GM23338 (cell line): ENCODE data around the gene CETN1. TPM values are rescaled to one million over a fixed set of nuclear protein-coding genes. Genes with fewer than 3 reads are reported as not detected.
A peak's percentile ranks its signal among the peaks of the same experiment; 100 is the strongest.

Source experiments
- ATAC-seq: fragments of 200-7000 bp; cut with Tn5 transposase; 3 replicates; pipeline ENCODE4 v1.9.1; 2020
- DNase-seq: peaks from one replicate; pipeline ENCODE4 v3.0.0-alpha.2; 2015; ENCODE audit warnings: low spot score
- H2AFZ ChIP-seq: fragments of 200-600 bp; sonication (generic); 2 replicates; pipeline ENCODE4 v1.8.0; 2016; ENCODE audit warnings: antibody characterized with exemption, mild to moderate bottlenecking, moderate library complexity
- H3F3A ChIP-seq: fragments of 200-600 bp; sonication (generic); replicated peaks from 2 replicates; pipeline ENCODE4 v1.8.0; 2017; ENCODE audit warnings: antibody characterized with exemption, mixed run types, low read depth
- H3K27ac ChIP-seq: fragments of 200-600 bp; sonication (generic); 2 replicates; pipeline ENCODE4 v1.6.1; 2016; ENCODE audit warnings: low read depth
- H3K27me3 ChIP-seq: fragments of 200-600 bp; sonication (generic); 2 replicates; pipeline ENCODE4 v1.8.0; 2016; ENCODE audit warnings: mild to moderate bottlenecking, mixed run types, moderate library complexity; ENCODE audit not compliant: insufficient read depth
- H3K36me3 ChIP-seq: fragments of 200-600 bp; sonication (generic); 2 replicates; pipeline ENCODE4 v1.8.0; 2016; ENCODE audit warnings: mild to moderate bottlenecking; ENCODE audit not compliant: insufficient read depth
- H3K4me1 ChIP-seq: fragments of 200-600 bp; sonication (generic); 2 replicates; pipeline ENCODE4 v1.8.0; 2016; ENCODE audit warnings: mild to moderate bottlenecking, moderate library complexity; ENCODE audit not compliant: insufficient read depth
- H3K4me2 ChIP-seq: fragments of 200-600 bp; sonication (generic); 2 replicates; pipeline ENCODE4 v1.7.1; 2017; ENCODE audit warnings: mixed run types
- H3K4me3 ChIP-seq: fragments of 200-600 bp; sonication (generic); 2 replicates; pipeline ENCODE4 v1.6.1; 2016; ENCODE audit warnings: mixed run types
- H3K79me2 ChIP-seq: fragments of 200-600 bp; sonication (generic); replicated peaks from 2 replicates; pipeline ENCODE4 v1.8.0; 2017; ENCODE audit warnings: mild to moderate bottlenecking; ENCODE audit not compliant: insufficient read depth
- H3K9me2 ChIP-seq: fragments of 200-600 bp; sonication (generic); 2 replicates; pipeline ENCODE4 v1.8.0; 2017; ENCODE audit not compliant: insufficient read depth
- H4K20me1 ChIP-seq: fragments of 200-600 bp; sonication (generic); replicated peaks from 2 replicates; pipeline ENCODE4 v1.8.0; 2017; ENCODE audit warnings: mild to moderate bottlenecking; ENCODE audit not compliant: insufficient read depth
- H3K27ac Mint-ChIP-seq: 2 replicates; pipeline ENCODE4 v1.8.0; 2020; ENCODE audit warnings: inconsistent platforms, mild to moderate bottlenecking, moderate library complexity, mixed read lengths
- H3K27me3 Mint-ChIP-seq: 3 replicates; pipeline ENCODE4 v1.8.0; 2022; ENCODE audit warnings: low read depth, mild to moderate bottlenecking, moderate library complexity, mixed read lengths, inconsistent platforms; ENCODE audit not compliant: insufficient read depth, poor library complexity
- H3K36me3 Mint-ChIP-seq: 3 replicates; pipeline ENCODE4 v1.8.0; 2021; ENCODE audit warnings: low read depth, mild to moderate bottlenecking, inconsistent platforms, moderate library complexity, mixed read lengths
- H3K4me1 Mint-ChIP-seq: 3 replicates; pipeline ENCODE4 v1.8.0; 2020; ENCODE audit warnings: mild to moderate bottlenecking, inconsistent platforms, mixed read lengths
- H3K4me3 Mint-ChIP-seq: 3 replicates; pipeline ENCODE4 v1.8.0; 2021; ENCODE audit warnings: moderate library complexity, mild to moderate bottlenecking, inconsistent platforms, mixed read lengths
- H3K9me3 Mint-ChIP-seq: 3 replicates; pipeline ENCODE4 v1.8.0; 2020; ENCODE audit warnings: moderate library complexity, mild to moderate bottlenecking, inconsistent platforms, mixed read lengths
- CREB1 ChIP-seq: fragments of 250-450 bp; sonication (Bioruptor Pico); IDR thresholded peaks from 2 replicates; pipeline ENCODE4 v1.5.0; 2020; ENCODE audit warnings: low read depth, mild to moderate bottlenecking, moderate library complexity
- JUNB ChIP-seq: IDR thresholded peaks from one replicate; pipeline ENCODE4 v1.6.1; 2016; ENCODE audit warnings: antibody characterized with exemption; ENCODE audit not compliant: unreplicated experiment
- NANOG ChIP-seq: IDR thresholded peaks from 2 replicates; pipeline ENCODE4 v1.6.1; 2016; ENCODE audit warnings: antibody characterized with exemption, borderline replicate concordance
- POLR2AphosphoS5 ChIP-seq: IDR thresholded peaks from 2 replicates; pipeline ENCODE4 v1.6.1; 2016; ENCODE audit warnings: antibody characterized with exemption, low read depth
- STAT1 ChIP-seq: IDR thresholded peaks from one replicate; pipeline ENCODE4 v1.6.1; 2016; ENCODE audit warnings: antibody characterized with exemption; ENCODE audit not compliant: unreplicated experiment
- ZNF114 ChIP-seq: fragments of 250-450 bp; sonication (Bioruptor Pico); IDR thresholded peaks from 2 replicates; pipeline ENCODE4 v1.5.0; 2020; ENCODE audit warnings: mild to moderate bottlenecking, moderate library complexity
- polyA plus RNA-seq: library from polyadenylated mRNA; unstranded; fragments of >200 nt; fragmentation: Nextera tagmentation; extraction: Ambion mirVana; gene quantifications from 2 replicates; pipeline ENCODE4 v1.2.1, GENCODE V29; 2016
- total RNA-seq: library from RNA; depleted of rRNA; stranded (reverse); fragments of >200 nt; shearing (Covaris generic); gene quantifications from 2 replicates; pipeline ENCODE4 v1.2.3, GENCODE V29; 2014
- TF ChIP-seq, protein P1 (sequence below): IDR thresholded peaks from one replicate; pipeline ENCODE4 v1.6.1; 2018; ENCODE audit warnings: antibody characterized with exemption; ENCODE audit not compliant: unreplicated experiment
- TF ChIP-seq, protein P2 (sequence below): IDR thresholded peaks from 2 replicates; pipeline ENCODE4 v1.6.1; 2016; ENCODE audit warnings: antibody characterized with exemption
- TF ChIP-seq, protein P3 (sequence below), 2 experiments: fragments of 200-600 bp in 1 of 2; sonication (generic) in 1 of 2; conservative IDR thresholded peaks; 2 replicates each; pipeline versions ENCODE4 v1.5.1 to v1.6.1; 2016 to 2017; ENCODE audit warnings: antibody characterized with exemption in 2 of 2, low read depth in 2 of 2, mild to moderate bottlenecking in 2 of 2, moderate library complexity in 1 of 2

CETN1 gene
- total and polyA plus RNA-seq, 2 experiments from 2014 or later, result not detected

GRCh38 chr18:615773-616172, 35.6 kb downstream of the CETN1 start:
- H4K20me1 ChIP-seq, result no peaks in the 10 kb centered on the region
- H3K79me2 ChIP-seq, result no peaks in the 10 kb centered on the region
- H2AFZ ChIP-seq, result no peak overlapping the region; the same call in 1 of the 2 replicates
- no peaks in the 10 kb centered on the region for H3F3A ChIP-seq
- Mint-ChIP-seq H3K4me1 (no peaks in the 10 kb centered on the region), H3K4me3 (no peak overlapping the region), H3K27me3 (peaks cover 2% of the 10 kb centered on the region), H3K9me3 (no peaks in the 10 kb centered on the region), H3K27ac (no peak overlapping the region), H3K36me3 (no peaks in the 10 kb centered on the region)
- no peaks in the 10 kb centered on the region for H3K36me3 ChIP-seq
- H3K4me3 ChIP-seq, result no peak overlapping the region
- no peak overlapping the region for H3K4me2 ChIP-seq
- H3K4me1 ChIP-seq, result no peaks in the 10 kb centered on the region
- peaks cover 3% of the 10 kb centered on the region; the same call in 1 of the 2 replicates for H3K9me2 ChIP-seq
- ATAC-seq (no peak), DNase-seq (no peak)
- TF ChIP-seq, protein P1, sequence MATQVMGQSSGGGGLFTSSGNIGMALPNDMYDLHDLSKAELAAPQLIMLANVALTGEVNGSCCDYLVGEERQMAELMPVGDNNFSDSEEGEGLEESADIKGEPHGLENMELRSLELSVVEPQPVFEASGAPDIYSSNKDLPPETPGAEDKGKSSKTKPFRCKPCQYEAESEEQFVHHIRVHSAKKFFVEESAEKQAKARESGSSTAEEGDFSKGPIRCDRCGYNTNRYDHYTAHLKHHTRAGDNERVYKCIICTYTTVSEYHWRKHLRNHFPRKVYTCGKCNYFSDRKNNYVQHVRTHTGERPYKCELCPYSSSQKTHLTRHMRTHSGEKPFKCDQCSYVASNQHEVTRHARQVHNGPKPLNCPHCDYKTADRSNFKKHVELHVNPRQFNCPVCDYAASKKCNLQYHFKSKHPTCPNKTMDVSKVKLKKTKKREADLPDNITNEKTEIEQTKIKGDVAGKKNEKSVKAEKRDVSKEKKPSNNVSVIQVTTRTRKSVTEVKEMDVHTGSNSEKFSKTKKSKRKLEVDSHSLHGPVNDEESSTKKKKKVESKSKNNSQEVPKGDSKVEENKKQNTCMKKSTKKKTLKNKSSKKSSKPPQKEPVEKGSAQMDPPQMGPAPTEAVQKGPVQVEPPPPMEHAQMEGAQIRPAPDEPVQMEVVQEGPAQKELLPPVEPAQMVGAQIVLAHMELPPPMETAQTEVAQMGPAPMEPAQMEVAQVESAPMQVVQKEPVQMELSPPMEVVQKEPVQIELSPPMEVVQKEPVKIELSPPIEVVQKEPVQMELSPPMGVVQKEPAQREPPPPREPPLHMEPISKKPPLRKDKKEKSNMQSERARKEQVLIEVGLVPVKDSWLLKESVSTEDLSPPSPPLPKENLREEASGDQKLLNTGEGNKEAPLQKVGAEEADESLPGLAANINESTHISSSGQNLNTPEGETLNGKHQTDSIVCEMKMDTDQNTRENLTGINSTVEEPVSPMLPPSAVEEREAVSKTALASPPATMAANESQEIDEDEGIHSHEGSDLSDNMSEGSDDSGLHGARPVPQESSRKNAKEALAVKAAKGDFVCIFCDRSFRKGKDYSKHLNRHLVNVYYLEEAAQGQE, result no peak
- TF ChIP-seq STAT1 (no peak), POLR2AphosphoS5 (no peak), JUNB (no peak), CREB1 (CRISPR knock-in tag) (no peak), ZNF114 (CRISPR knock-in tag) (no peak)
- TF ChIP-seq, protein P2, sequence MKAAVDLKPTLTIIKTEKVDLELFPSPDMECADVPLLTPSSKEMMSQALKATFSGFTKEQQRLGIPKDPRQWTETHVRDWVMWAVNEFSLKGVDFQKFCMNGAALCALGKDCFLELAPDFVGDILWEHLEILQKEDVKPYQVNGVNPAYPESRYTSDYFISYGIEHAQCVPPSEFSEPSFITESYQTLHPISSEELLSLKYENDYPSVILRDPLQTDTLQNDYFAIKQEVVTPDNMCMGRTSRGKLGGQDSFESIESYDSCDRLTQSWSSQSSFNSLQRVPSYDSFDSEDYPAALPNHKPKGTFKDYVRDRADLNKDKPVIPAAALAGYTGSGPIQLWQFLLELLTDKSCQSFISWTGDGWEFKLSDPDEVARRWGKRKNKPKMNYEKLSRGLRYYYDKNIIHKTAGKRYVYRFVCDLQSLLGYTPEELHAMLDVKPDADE, result no peak
- no peaks in the 10 kb centered on the region for H3K27me3 ChIP-seq
- no peak overlapping the region for H3K27ac ChIP-seq

- no peak overlapping the region for H2AFZ ChIP-seq
- Mint-ChIP-seq H3K9me3 (no peaks in the 10 kb centered on the region), H3K4me3 (no peak overlapping the region), H3K36me3 (no peaks in the 10 kb centered on the region), H3K4me1 (no peaks in the 10 kb centered on the region), H3K27me3 (peaks cover 2% of the 10 kb centered on the region), H3K27ac (no peak overlapping the region)
- ATAC-seq, result peak; percentile 38; the same call in 2 of the 3 replicates
- H3K36me3 ChIP-seq, result no peaks in the 10 kb centered on the region
- no peaks in the 10 kb centered on the region for H4K20me1 ChIP-seq
- peaks cover 3% of the 10 kb centered on the region; the same call in 1 of the 2 replicates for H3K9me2 ChIP-seq
- H3K4me2 ChIP-seq, result no peak overlapping the region
- TF ChIP-seq, protein P3, sequence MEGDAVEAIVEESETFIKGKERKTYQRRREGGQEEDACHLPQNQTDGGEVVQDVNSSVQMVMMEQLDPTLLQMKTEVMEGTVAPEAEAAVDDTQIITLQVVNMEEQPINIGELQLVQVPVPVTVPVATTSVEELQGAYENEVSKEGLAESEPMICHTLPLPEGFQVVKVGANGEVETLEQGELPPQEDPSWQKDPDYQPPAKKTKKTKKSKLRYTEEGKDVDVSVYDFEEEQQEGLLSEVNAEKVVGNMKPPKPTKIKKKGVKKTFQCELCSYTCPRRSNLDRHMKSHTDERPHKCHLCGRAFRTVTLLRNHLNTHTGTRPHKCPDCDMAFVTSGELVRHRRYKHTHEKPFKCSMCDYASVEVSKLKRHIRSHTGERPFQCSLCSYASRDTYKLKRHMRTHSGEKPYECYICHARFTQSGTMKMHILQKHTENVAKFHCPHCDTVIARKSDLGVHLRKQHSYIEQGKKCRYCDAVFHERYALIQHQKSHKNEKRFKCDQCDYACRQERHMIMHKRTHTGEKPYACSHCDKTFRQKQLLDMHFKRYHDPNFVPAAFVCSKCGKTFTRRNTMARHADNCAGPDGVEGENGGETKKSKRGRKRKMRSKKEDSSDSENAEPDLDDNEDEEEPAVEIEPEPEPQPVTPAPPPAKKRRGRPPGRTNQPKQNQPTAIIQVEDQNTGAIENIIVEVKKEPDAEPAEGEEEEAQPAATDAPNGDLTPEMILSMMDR (conservative IDR thresholded peaks at IDR 0.05; ENCODE audit: low read depth in 2 of 2), result peak; percentile 68 to 87
- TF ChIP-seq NANOG, result no peak
- TF ChIP-seq JUNB, result no peak
- no peak for TF ChIP-seq POLR2AphosphoS5
- TF ChIP-seq, protein P1, result no peak
- no peak for TF ChIP-seq ZNF114 (CRISPR knock-in tag)
- TF ChIP-seq STAT1, result no peak
- no peaks in the 10 kb centered on the region for H3K79me2 ChIP-seq
- no peaks in the 10 kb centered on the region for H3K27me3 ChIP-seq
- no peak overlapping the region for H3K27ac ChIP-seq
- no peak overlapping the region for H3K4me3 ChIP-seq
- no peaks in the 10 kb centered on the region for H3F3A ChIP-seq
- DNase-seq, result peak; percentile 71
- no peaks in the 10 kb centered on the region for H3K4me1 ChIP-seq
Observed at GRCh38 chr18:616380-616995, 36.3 kb downstream of the CETN1 start.
